H1 (cell line): ENCODE results near the gene DEUP1. TPM values are rescaled to one million over a fixed set of nuclear protein-coding genes. Genes with fewer than 3 reads are reported as not detected.

Experiments used
- GTF2F1 ChIP-seq: IDR thresholded peaks from 2 replicates; pipeline ENCODE4 v1.6.1; 2012; ENCODE audit warnings: low read depth, low read length, improper control_type of control experiment, borderline replicate concordance
- NANOG ChIP-seq: IDR thresholded peaks from 2 replicates; pipeline ENCODE4 v1.6.1; 2011; ENCODE audit warnings: low read length, low read depth, mild to moderate bottlenecking, inconsistent platforms; ENCODE audit not compliant: insufficient read depth, poor library complexity, severe bottlenecking
- TAF7 ChIP-seq: optimal IDR thresholded peaks from 2 replicates; pipeline ENCODE3; 2011; ENCODE audit warnings: low read depth, mild to moderate bottlenecking, inconsistent platforms, low read length, moderate library complexity, borderline replicate concordance
- polyA plus RNA-seq, 7 experiments: library from polyadenylated mRNA; depleted of rRNA in 3 of 7; stranded (reverse) in 5 of 7; unstranded in 2 of 7; fragments of >200 nt in 5 of 7; fragments of 200-250 nt in 2 of 7; gene quantifications; 1 replicate in 5 of 7; 2 replicates in 1 of 7; 4 replicates in 1 of 7; pipeline versions ENCODE4 v1.2.1 to v1.2.3, GENCODE V29; 2011 to 2013; ENCODE audit warnings: missing spikeins in 2 of 7, mixed read lengths in 2 of 7
- total RNA-seq: library from RNA; stranded (reverse); fragmentation: NEBNext Ultra II Directional; extraction: Animal tissue kit (Norgen Biotek cat#: 25700); gene quantifications from 2 replicates; pipeline ENCODE4 v1.2.1, GENCODE V29; 2021

The DEUP1 gene
- total and polyA plus RNA-seq, 2 of the 8 experiments (the other 6 are each of a cell fraction or from before 2014, with no cell fraction given) = 0.45 TPM; not detected in 1

- TF ChIP-seq TAF7 (no peak), NANOG (no peak), GTF2F1 (no peak)
Observed at GRCh38 chr11:93485983-93486382, 155.4 kb downstream of the DEUP1 start (continued).
